Lung (tissue), 12 donors: ENCODE results near the gene SLC5A6. TPM values are rescaled to one million over a fixed set of nuclear protein-coding genes. Genes with fewer than 3 reads are reported as not detected.
"Not testable (repeated sequence)": the region's sequence is repeated elsewhere in the genome, so short reads cannot be mapped to it uniquely, and the experiment has no call there.

Experiments
- ATAC-seq: fragments of 200-7000 bp; cut with Tn5 transposase; one replicate; pipeline ENCODE4 v1.9.1; 2020; ENCODE audit warnings: moderate number of reproducible peaks; ENCODE audit not compliant: insufficient read depth, low FRiP score
- DNase-seq, 3 donors: peaks; one replicate each; pipeline ENCODE4 v3.0.0-alpha.2; 2013 to 2017
- H3K27ac ChIP-seq, 2 donors: one replicate each; pipeline ENCODE4 v1.5.1; 2013; ENCODE audit warnings: mild to moderate bottlenecking in 2 of 2, moderate library complexity in 2 of 2, control low read depth in 1 of 2, inconsistent platforms in 1 of 2, low read depth in 1 of 2, low read length in 1 of 2
- H3K27me3 ChIP-seq, 3 donors: one replicate each; pipeline ENCODE4 v1.5.1; 2013; ENCODE audit warnings: low read length in 2 of 3; ENCODE audit not compliant: control insufficient read depth in 3 of 3, insufficient read depth in 3 of 3
- H3K36me3 ChIP-seq, 4 donors: one replicate each; pipeline ENCODE4 v1.5.1; 2013; ENCODE audit warnings: low read length in 4 of 4, mild to moderate bottlenecking in 1 of 4, moderate library complexity in 1 of 4; ENCODE audit not compliant: control insufficient read depth in 4 of 4, insufficient read depth in 4 of 4
- H3K4me1 ChIP-seq, 5 donors: one replicate each; pipeline ENCODE4 v1.5.1; 2013; ENCODE audit warnings: low read length in 5 of 5, mild to moderate bottlenecking in 2 of 5, moderate library complexity in 1 of 5; ENCODE audit not compliant: control insufficient read depth in 5 of 5, insufficient read depth in 5 of 5
- H3K4me3 ChIP-seq: one replicate; pipeline ENCODE4 v1.5.1; 2013; ENCODE audit warnings: mild to moderate bottlenecking, control low read depth, moderate library complexity
- H3K9ac ChIP-seq, 2 donors: one replicate each; pipeline ENCODE4 v1.5.1; 2013; ENCODE audit warnings: low read length in 2 of 2, control low read depth in 1 of 2; ENCODE audit not compliant: insufficient read depth in 1 of 2
- H3K9me3 ChIP-seq, 4 donors: one replicate each; pipeline ENCODE4 v1.5.1; 2013; ENCODE audit warnings: low read length in 3 of 4, mild to moderate bottlenecking in 1 of 4, moderate library complexity in 1 of 4; ENCODE audit not compliant: control insufficient read depth in 4 of 4, insufficient read depth in 3 of 4
- WGBS, 2 donors: extraction: QIAGEN DNeasy Blood & Tissue Kit; methylation state at CpG; one replicate each; pipeline ENCODE4 v1.1.7; 2013; 5-methylcytosine and 5-hydroxymethylcytosine counted together
- polyA plus RNA-seq, 2 donors: library from polyadenylated mRNA; stranded (reverse); fragments of 200-250 nt; gene quantifications; one replicate each; pipeline ENCODE4 v1.2.1, GENCODE V29; 2013
- total RNA-seq, 2 donors: library from RNA; depleted of rRNA in 1 of 2; stranded (reverse); fragments of >200 nt in 1 of 2; gene quantifications; one replicate each; pipeline ENCODE4 v1.2.1, GENCODE V29; 2014 to 2021
- TF ChIP-seq, protein P1 (sequence below): IDR thresholded peaks from 2 replicates; pipeline ENCODE4 v1.5.1; 2012; ENCODE audit warnings: mild to moderate bottlenecking; ENCODE audit errors: control extremely low read depth, extremely low read depth
- donor health status: control.
- donor health status: control.
- donor health status: Bipolar disorder and iron deficiency.
- donor health status: healthy.
- donor health status: DM: yes; HTN: yes; CAD: no.

Gene SLC5A6
- total and polyA plus RNA-seq, 4 donors, result 12.1 to 33.1 (median 23.9) TPM

DNA sequence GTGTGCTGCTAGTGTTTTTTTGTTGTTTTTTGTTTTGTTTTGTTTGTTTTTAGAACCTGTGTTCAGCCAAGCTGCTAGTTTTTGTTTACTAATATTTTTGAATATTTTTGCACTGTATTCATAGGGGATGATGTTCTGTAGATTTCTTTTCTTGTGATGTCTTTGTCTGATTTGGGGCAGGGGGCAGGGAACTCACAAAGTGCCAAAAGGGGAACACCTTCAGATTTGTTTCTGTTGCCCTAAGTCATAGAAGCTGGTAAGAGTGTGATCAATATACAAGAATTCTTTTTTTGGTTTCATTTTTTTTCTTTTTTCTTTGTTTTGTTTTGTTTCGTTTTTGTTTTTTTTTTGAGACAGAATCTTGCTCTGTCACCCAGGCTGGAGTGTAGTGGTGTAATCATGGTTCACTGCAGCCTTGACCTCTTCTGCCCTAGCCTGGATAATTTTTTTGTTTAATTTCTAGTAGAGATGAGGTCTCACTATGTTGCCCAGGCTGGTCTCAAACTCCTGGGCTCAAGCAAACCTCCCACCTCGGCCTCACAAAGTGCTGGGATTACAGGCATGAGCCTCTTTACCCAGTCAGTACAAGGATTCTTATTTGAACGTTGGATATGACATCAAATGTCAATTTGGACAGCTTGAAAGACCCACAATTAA lies 32.6 kb downstream of the SLC5A6 start:
- Histone ChIP-seq H3K9me3 (no peaks in the 10 kb centered on the region), H3K36me3 (no peaks in the 10 kb centered on the region), H3K27ac (no peak overlapping the region), H3K4me3 (no peak overlapping the region), H3K27me3 (peaks cover 0 to 7% (median 4%) of the 10 kb centered on the region in 3 donors), H3K4me1 (peaks cover 0 to 3% (median 0%) of the 10 kb centered on the region in 5 donors), H3K9ac (no peak overlapping the region)
- TF ChIP-seq, protein P1, sequence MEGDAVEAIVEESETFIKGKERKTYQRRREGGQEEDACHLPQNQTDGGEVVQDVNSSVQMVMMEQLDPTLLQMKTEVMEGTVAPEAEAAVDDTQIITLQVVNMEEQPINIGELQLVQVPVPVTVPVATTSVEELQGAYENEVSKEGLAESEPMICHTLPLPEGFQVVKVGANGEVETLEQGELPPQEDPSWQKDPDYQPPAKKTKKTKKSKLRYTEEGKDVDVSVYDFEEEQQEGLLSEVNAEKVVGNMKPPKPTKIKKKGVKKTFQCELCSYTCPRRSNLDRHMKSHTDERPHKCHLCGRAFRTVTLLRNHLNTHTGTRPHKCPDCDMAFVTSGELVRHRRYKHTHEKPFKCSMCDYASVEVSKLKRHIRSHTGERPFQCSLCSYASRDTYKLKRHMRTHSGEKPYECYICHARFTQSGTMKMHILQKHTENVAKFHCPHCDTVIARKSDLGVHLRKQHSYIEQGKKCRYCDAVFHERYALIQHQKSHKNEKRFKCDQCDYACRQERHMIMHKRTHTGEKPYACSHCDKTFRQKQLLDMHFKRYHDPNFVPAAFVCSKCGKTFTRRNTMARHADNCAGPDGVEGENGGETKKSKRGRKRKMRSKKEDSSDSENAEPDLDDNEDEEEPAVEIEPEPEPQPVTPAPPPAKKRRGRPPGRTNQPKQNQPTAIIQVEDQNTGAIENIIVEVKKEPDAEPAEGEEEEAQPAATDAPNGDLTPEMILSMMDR, result no peak
- WGBS, 2 donors, result 61 to 71% methylated on average over 3 of the region's 3 CpGs
- no peak for DNase-seq
- no peak for ATAC-seq

DNA sequence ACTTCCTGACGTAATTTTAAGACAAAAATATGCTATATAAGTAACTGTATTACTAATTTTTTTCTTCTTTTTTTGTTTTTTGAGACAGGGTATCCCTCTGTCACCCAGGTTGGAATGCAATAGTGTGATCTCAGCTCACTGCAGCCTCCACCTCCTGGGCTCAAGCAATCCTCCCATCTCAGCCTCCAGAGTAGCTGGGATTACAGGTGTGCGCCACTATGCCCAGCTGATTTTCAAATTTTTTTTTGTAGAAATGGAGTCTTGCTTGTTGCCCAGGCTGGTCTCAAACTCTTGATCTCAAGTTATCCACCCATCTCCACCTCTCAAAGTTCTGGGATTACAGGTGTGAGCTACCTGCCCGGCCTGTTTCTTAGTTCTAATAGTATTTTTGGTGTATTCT lies 33.6 kb downstream of the SLC5A6 start:
- H3K4me3 ChIP-seq, result no peak overlapping the region
- H3K27ac ChIP-seq, result no peak overlapping the region
- H3K4me1 ChIP-seq, result no peaks in the 10 kb centered on the region
- H3K27me3 ChIP-seq, result peaks cover 0 to 15% (median 4%) of the 10 kb centered on the region in 3 donors
- no peak overlapping the region for H3K9ac ChIP-seq
- WGBS, 2 donors, result 89 to 95% methylated on average over 3 of the region's 3 CpGs
- ATAC-seq (no peak), DNase-seq (no peak)
- no peaks in the 10 kb centered on the region for H3K9me3 ChIP-seq
- TF ChIP-seq, protein P1, result no peak
- no peaks in the 10 kb centered on the region for H3K36me3 ChIP-seq

DNA sequence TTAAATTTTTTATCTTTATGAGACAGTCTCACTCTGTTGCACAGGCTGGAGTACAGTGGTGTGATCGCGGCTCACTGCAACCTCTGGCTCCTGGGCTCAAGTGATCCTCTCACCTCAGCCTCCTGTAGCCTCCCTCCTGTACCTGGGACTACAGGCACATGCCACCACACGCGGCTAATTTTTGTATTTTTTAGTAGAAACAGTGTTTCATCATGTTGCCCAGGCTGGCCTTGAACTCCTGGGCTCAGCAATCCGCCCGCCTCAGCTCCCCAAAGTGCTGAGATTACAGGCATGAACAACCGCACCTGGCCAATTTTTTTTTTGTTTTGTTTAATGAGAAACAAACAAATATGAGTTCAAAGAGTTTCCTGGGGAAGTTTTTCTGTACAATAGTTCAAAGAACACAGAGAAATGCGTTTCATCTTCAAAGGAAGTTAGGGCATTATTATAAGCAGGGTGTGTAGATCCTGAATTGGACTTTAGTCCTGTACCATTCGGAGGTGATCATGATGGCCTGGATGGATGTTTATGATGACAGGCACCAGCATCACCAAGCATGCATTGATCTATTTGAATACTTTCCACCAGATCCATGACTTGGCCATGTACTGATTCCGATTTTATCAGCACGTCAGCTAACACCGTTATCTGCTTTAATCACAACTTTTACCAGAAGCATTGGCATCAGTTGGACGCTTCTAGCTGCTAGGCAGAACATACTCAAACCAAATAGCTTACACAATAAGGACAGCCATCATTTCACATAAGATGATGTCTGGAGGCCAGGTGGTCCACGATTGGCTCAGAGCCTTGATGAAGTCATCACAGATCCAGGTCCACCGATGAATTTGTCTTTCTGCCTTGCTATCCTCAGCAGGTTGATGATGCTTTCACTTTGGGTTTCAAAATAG lies 34.4 kb downstream of the SLC5A6 start:
- Histone ChIP-seq H3K27me3 (peaks cover 0 to 19% (median 4%) of the 10 kb centered on the region in 3 donors), H3K36me3 (no peaks in the 10 kb centered on the region)
- 76 to 83% methylated on average over 15 of the region's 15 CpGs for WGBS, 2 donors

DNA sequence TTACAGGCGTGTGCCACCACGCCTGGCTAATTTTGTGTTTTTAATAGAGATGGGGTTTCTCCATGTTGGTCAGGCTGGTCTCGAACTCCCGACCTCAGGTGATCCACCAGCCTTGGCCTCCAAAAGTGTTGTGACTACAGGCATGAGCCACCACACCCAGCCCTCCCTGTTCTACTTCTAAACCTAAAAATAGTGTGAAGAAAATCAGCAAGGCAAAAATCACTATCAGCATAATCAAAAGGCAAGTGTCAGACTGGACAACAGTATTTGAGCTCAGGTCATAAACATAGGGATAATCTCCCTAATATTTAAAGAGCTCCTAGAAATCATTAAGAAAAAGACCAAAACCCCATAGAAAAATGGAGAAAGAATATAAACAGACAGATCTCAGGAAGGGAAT lies 36.3 kb downstream of the SLC5A6 start:
- not testable (repeated sequence) for H3K9me3 ChIP-seq, DNase-seq, H3K36me3 ChIP-seq, H3K4me1 ChIP-seq, H3K4me3 ChIP-seq, H3K9ac ChIP-seq, ATAC-seq, H3K27ac ChIP-seq
- 87 to 91% methylated on average over 4 of the region's 4 CpGs for WGBS, 2 donors
- peaks cover 0 to 25% (median 6%) of the 10 kb centered on the region in 3 donors for H3K27me3 ChIP-seq

More for the DNA sequence above, 34.4 kb downstream of the SLC5A6 start:
- ATAC-seq, result no peak
- no peak overlapping the region for H3K9ac ChIP-seq
- H3K4me1 ChIP-seq, result no peaks in the 10 kb centered on the region
- H3K27ac ChIP-seq, result no peak overlapping the region
- DNase-seq, result no peak
- no peaks in the 10 kb centered on the region for H3K9me3 ChIP-seq
- H3K4me3 ChIP-seq, result no peak overlapping the region
- TF ChIP-seq, protein P1, result no peak
